Endothelial cell (in vitro differentiated cells): ENCODE data around the gene HOXC10. TPM values are rescaled to one million over a fixed set of nuclear protein-coding genes. Genes with fewer than 3 reads are reported as not detected.

Experiments used
- DNase-seq: peaks from one replicate; pipeline ENCODE4 v3.0.0; 2021; ENCODE audit warnings: low spot score
- H3K27ac Mint-ChIP-seq: one replicate; pipeline ENCODE4 v1.8.0; 2021; ENCODE audit warnings: mixed read lengths, inconsistent platforms; ENCODE audit not compliant: unreplicated experiment
- H3K27me3 Mint-ChIP-seq: one replicate; pipeline ENCODE4 v1.8.0; 2021; ENCODE audit warnings: mild to moderate bottlenecking, moderate library complexity, mixed read lengths, inconsistent platforms; ENCODE audit not compliant: unreplicated experiment
- H3K36me3 Mint-ChIP-seq: one replicate; pipeline ENCODE4 v1.8.0; 2021; ENCODE audit warnings: mild to moderate bottlenecking, low read depth, mixed read lengths, inconsistent platforms; ENCODE audit not compliant: unreplicated experiment
- H3K4me1 Mint-ChIP-seq: one replicate; pipeline ENCODE4 v1.8.0; 2021; ENCODE audit warnings: mild to moderate bottlenecking, mixed read lengths, inconsistent platforms; ENCODE audit not compliant: unreplicated experiment
- H3K4me3 Mint-ChIP-seq: one replicate; pipeline ENCODE4 v1.8.0; 2021; ENCODE audit warnings: mild to moderate bottlenecking, mixed read lengths, inconsistent platforms; ENCODE audit not compliant: unreplicated experiment
- H3K9me3 Mint-ChIP-seq: one replicate; pipeline ENCODE4 v1.8.0; 2021; ENCODE audit warnings: mixed read lengths, inconsistent platforms; ENCODE audit not compliant: unreplicated experiment
- total RNA-seq: library from RNA; stranded (reverse); fragmentation: NEBNext Ultra II Directional; extraction: Animal tissue kit (Norgen Biotek cat#: 25700); gene quantifications from one replicate; pipeline ENCODE4 v1.2.1, GENCODE V29; 2021; ENCODE audit not compliant: unreplicated experiment
- TF ChIP-seq, protein P1 (sequence below): fragments of 200-600 bp; sonication (generic); IDR thresholded peaks from one replicate; pipeline ENCODE4 v1.5.0; 2021; ENCODE audit warnings: antibody characterized with exemption; ENCODE audit not compliant: unreplicated experiment

HOXC10 gene
- total RNA-seq, 1 donor from 2014 or later = 1.9 TPM

GRCh38 chr12:53954694-53955035, 30.3 kb upstream of the HOXC10 start, which contains the start of gene HOXC12:
Gene HOXC12, plus strand, starts transcription at chr12:53954903. Its CDS starts 27 bp downstream, at chr12:53954930.
- no peak for DNase-seq
- TF ChIP-seq, protein P1, sequence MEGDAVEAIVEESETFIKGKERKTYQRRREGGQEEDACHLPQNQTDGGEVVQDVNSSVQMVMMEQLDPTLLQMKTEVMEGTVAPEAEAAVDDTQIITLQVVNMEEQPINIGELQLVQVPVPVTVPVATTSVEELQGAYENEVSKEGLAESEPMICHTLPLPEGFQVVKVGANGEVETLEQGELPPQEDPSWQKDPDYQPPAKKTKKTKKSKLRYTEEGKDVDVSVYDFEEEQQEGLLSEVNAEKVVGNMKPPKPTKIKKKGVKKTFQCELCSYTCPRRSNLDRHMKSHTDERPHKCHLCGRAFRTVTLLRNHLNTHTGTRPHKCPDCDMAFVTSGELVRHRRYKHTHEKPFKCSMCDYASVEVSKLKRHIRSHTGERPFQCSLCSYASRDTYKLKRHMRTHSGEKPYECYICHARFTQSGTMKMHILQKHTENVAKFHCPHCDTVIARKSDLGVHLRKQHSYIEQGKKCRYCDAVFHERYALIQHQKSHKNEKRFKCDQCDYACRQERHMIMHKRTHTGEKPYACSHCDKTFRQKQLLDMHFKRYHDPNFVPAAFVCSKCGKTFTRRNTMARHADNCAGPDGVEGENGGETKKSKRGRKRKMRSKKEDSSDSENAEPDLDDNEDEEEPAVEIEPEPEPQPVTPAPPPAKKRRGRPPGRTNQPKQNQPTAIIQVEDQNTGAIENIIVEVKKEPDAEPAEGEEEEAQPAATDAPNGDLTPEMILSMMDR = no peak
- Mint-ChIP-seq H3K27me3 (peaks cover 56% of the 10 kb centered on the region), H3K4me3 (no peak within 1 kb of the TSS), H3K36me3 (peaks cover 5% of the 10 kb centered on the region), H3K9me3 (no peaks in the 10 kb centered on the region), H3K4me1 (peaks cover 11% of the 10 kb centered on the region), H3K27ac (no peak within 1 kb of the TSS)

DNA sequence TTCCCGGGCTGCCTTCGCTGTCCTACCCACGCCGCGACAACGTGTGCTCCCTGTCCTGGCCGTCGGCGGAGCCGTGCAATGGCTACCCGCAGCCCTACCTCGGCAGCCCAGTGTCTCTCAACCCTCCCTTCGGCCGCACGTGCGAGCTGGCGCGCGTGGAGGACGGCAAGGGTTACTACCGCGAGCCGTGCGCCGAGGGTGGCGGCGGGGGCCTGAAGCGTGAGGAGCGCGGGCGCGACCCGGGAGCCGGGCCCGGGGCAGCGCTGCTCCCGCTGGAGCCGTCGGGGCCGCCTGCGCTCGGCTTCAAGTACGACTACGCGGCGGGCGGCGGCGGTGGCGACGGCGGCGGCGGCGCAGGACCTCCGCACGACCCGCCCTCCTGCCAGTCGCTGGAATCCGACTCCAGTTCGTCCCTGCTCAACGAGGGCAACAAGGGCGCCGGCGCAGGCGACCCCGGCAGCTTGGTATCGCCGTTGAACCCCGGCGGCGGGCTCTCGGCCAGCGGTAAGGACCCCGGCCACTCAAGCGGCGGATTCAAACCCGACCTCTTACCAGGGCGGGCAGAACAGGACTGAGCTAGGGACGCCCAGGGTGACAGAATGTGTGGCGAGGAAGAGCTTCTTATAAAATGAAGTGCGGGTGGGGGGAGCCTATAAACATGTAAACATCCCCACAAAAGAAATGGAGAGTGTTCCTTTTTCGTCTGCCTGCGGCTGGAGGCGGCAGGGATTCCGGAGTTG, 29.7 kb upstream of the HOXC10 start:
- Mint-ChIP-seq H3K36me3 (peaks cover 5% of the 10 kb centered on the region), H3K4me3 (no peak overlapping the region), H3K27ac (no peak overlapping the region), H3K4me1 (peaks cover 16% of the 10 kb centered on the region), H3K27me3 (peaks cover 59% of the 10 kb centered on the region), H3K9me3 (no peaks in the 10 kb centered on the region)
- no peak for DNase-seq
- TF ChIP-seq, protein P1 = no peak

DNA sequence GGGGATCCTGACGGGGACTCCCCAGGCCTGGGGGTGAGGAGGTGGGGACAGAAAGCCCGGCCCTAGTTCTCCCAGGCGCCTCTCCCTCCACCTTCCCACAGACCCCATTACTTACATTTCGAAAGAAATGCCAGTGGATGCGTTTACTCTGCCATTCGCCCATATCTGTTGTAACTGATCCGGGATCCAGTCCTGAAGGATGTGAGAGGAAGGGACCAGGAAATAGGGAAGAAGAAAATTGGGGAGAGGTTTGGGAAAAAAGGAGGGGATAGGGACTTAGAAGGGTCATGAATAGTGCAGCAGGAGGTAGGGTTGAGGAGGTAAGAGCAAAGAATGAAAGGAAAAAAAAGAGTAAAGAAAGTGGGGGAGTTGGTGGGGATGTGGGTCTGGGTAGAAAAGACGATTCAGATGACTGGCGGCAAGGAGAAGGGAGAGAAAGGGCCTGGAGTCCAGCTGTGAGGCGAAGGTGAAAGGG, 29.1 kb upstream of the HOXC10 start:
- H3K9me3 Mint-ChIP-seq = no peaks in the 10 kb centered on the region
- no peak overlapping the region for H3K27ac Mint-ChIP-seq
- H3K4me3 Mint-ChIP-seq = peak overlapping the region; percentile 63
- DNase-seq = no peak
- H3K36me3 Mint-ChIP-seq = peaks cover 5% of the 10 kb centered on the region
- TF ChIP-seq, protein P1 = no peak
- peaks cover 58% of the 10 kb centered on the region for H3K27me3 Mint-ChIP-seq
- H3K4me1 Mint-ChIP-seq = peaks cover 20% of the 10 kb centered on the region

DNA sequence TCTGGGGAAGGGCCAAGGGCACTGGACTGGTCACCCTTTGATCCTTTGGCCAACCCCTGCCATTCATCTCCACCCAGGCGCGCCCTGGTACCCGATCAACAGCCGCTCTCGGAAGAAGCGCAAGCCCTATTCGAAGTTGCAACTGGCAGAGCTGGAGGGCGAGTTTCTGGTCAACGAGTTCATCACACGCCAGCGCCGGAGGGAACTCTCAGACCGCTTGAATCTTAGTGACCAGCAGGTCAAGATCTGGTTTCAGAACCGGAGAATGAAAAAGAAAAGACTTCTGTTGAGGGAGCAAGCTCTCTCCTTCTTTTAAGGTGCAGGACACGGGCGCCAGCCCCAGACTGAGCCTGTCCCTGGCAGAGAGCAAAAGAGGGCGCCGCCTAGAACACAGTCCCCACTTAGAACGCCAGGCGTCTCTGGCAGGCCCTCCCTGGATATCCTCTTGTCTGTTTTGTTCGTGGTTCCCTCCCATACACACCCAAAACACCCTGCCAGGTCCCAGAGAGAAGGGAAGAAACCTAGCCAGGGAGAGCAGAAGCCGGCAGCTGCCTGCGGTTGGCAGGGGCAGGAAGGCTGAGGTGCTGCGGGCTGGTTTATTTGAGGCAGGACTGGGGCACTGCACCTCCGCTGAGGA, 28.6 kb upstream of the HOXC10 start:
- H3K9me3 Mint-ChIP-seq = no peaks in the 10 kb centered on the region
- peaks cover 58% of the 10 kb centered on the region for H3K27me3 Mint-ChIP-seq
- no peak overlapping the region for H3K27ac Mint-ChIP-seq
- TF ChIP-seq, protein P1 = no peak
- peak overlapping the region; percentile 63 for H3K4me3 Mint-ChIP-seq
- peaks cover 20% of the 10 kb centered on the region for H3K4me1 Mint-ChIP-seq
- no peak for DNase-seq
- H3K36me3 Mint-ChIP-seq = peaks cover 5% of the 10 kb centered on the region
